Skeletal muscle tissue (tissue), 4 donors: Measurements from ENCODE around the gene GPN2. TPM values are rescaled to one million over a fixed set of nuclear protein-coding genes. Genes with fewer than 3 reads are reported as not detected.
A peak's percentile ranks its signal among the peaks of the same experiment; 100 is the strongest.

Experiments used
- H3K27ac ChIP-seq: one replicate; pipeline ENCODE4 v1.7.0; 2013; ENCODE audit warnings: mild to moderate bottlenecking, low read depth, low read length, inconsistent platforms
- H3K27me3 ChIP-seq, 3 donors: one replicate each; pipeline ENCODE4 v1.7.0; 2013; ENCODE audit warnings: low read length in 3 of 3; ENCODE audit not compliant: control insufficient read depth in 3 of 3, insufficient read depth in 3 of 3
- H3K36me3 ChIP-seq, 3 donors: one replicate each; pipeline ENCODE4 v1.7.0; 2013; ENCODE audit warnings: low read length in 3 of 3; ENCODE audit not compliant: control insufficient read depth in 3 of 3, insufficient read depth in 3 of 3
- H3K4me1 ChIP-seq, 3 donors: one replicate each; pipeline ENCODE4 v1.7.0; 2013; ENCODE audit warnings: low read length in 3 of 3, mild to moderate bottlenecking in 3 of 3; ENCODE audit not compliant: control insufficient read depth in 3 of 3, insufficient read depth in 3 of 3
- H3K4me3 ChIP-seq, 3 donors: one replicate each; pipeline ENCODE4 v1.7.0; 2013; ENCODE audit warnings: low read length in 3 of 3
- H3K9ac ChIP-seq, 3 donors: one replicate each; pipeline ENCODE4 v1.7.0; 2013; ENCODE audit warnings: low read length in 3 of 3, mild to moderate bottlenecking in 3 of 3, moderate library complexity in 2 of 3, low read depth in 1 of 3
- H3K9me3 ChIP-seq, 3 donors: one replicate each; pipeline ENCODE4 v1.7.0; 2013; ENCODE audit warnings: low read length in 3 of 3; ENCODE audit not compliant: control insufficient read depth in 3 of 3
- total RNA-seq: library from RNA; depleted of rRNA; stranded (reverse); fragments of >200 nt; gene quantifications from one replicate; pipeline ENCODE4 v1.2.3, GENCODE V29; 2014
- donor health status: Osteomylitis.

GPN2 gene
- total RNA-seq, 1 donor from 2014 or later: 6.3 TPM

DNA sequence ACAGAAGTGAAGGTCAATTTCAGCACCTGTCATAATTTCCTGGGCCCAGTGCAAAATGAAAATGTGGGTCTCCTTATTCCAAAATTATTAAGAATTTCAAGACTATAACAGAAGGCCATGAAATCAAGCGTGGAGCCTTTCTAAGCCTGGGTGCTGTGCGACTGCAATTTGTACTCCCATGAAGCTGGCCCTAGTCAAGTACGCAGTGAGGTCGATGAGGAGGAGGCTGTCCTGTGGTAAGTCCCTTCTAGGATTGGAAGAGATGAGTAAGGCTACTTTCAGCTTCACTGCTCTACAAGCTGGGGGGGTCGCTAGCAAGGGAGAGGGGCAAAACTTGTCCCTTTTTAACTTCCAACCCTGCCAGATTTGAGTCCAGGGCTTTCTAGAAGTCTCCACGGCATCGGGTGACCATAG is 31.1 kb upstream of the GPN2 start:
- peaks cover 15 to 24% (median 17%) of the 10 kb centered on the region in 3 donors for H3K4me1 ChIP-seq
- no peaks in the 10 kb centered on the region for H3K27me3 ChIP-seq
- H3K27ac ChIP-seq: peak overlapping the region; percentile 79
- peak overlapping the region; percentile 59 to 97 (median 87) for H3K9ac ChIP-seq
- H3K9me3 ChIP-seq: no peaks in the 10 kb centered on the region
- H3K4me3 ChIP-seq: peak overlapping the region; percentile 77 to 99 (median 98)
- peaks cover 9 to 12% (median 11%) of the 10 kb centered on the region in 3 donors for H3K36me3 ChIP-seq

GRCh38 chr1:26915204-26915842 is 25.2 kb upstream of the GPN2 start:
- Histone ChIP-seq H3K9ac (no peak overlapping the region), H3K4me3 (no peak overlapping the region), H3K4me1 (peaks cover 5 to 9% (median 6%) of the 10 kb centered on the region in 3 donors), H3K36me3 (no peaks in the 10 kb centered on the region), H3K9me3 (no peaks in the 10 kb centered on the region), H3K27me3 (no peaks in the 10 kb centered on the region), H3K27ac (no peak overlapping the region)

DNA sequence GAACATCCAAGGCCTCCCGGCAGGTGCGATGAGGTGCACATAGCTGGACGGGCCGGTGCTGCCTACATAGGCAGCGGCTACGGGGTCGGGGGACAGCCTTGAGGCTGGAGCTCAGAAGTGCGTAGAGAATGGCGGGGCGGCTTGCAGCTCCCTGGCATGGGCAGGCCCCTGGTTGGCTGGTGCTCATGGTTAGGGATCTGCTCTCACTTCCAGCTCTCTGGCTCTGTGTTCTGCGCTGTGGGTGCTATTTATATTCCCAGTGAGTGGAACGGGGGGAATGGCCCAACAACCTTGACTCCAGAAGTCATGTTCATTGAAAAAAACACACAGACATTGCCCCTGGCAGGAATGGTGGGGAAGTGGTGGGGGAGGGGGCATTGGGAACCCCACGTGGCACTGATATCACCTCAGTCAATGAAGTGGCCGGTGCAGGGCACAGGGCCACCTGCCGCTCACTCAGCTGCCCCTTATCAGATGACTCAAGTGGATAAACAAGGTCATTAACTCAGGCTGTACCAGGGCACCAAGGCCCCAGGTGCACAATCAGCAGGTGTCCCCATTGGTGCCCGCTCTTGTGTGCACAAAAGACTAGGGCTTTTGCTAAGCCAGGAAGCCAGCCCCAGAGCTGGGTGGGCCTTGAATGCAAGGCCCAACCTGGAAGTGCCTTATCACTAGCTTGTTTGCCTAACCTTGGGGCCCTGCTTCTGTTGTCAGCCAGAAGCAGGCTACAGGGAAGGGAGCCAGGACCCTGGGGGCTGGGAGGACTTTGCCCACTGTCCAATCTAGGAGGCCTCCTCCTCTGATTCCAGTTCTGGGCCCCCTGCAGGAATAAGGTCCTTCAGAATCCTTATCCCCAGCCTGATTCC is 23.9 kb upstream of the GPN2 start, which contains the start of gene NR0B2:
TSS of gene NR0B2 (minus strand) at position 222 of the 866 bp plus-strand sequence. CDS start at position 187, 35 bp downstream.
- Histone ChIP-seq H3K4me3 (peak within 1 kb of the TSS; percentile 30 to 56 (median 45)), H3K4me1 (peaks cover 5 to 9% (median 6%) of the 10 kb centered on the region in 3 donors), H3K36me3 (peaks cover 0 to 2% (median 0%) of the 10 kb centered on the region in 3 donors), H3K9ac (peak within 1 kb of the TSS in 2 of 3 donors; percentile 74 to 77), H3K9me3 (no peaks in the 10 kb centered on the region), H3K27me3 (no peaks in the 10 kb centered on the region), H3K27ac (peak within 1 kb of the TSS; percentile 82)

DNA sequence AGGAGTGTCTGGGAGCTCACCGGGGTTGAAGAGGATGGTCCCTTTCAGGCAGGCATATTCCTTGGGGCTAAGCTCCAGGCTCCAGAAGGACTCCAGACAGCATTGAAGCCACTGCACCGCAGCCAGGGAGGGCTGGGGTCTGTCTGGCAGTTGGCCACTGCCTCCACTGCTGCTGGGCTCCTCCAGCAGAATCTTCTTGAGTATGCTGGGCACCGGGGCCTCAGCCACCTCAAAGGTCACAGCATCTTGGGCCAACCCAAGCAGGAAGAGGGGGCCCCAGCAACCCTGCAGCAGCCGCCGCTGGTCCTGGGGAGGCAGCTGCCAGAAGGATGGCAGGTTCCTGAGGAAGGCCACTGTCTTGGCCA is 23.3 kb upstream of the GPN2 start:
- H3K36me3 ChIP-seq: peaks cover 0 to 2% (median 0%) of the 10 kb centered on the region in 3 donors
- no peaks in the 10 kb centered on the region for H3K9me3 ChIP-seq
- peaks cover 5 to 9% (median 6%) of the 10 kb centered on the region in 3 donors for H3K4me1 ChIP-seq
- H3K27me3 ChIP-seq: no peaks in the 10 kb centered on the region
- peak overlapping the region; percentile 82 for H3K27ac ChIP-seq
- peak overlapping the region; percentile 30 to 56 (median 45) for H3K4me3 ChIP-seq
- H3K9ac ChIP-seq: peak overlapping the region in 2 of 3 donors; percentile 74 to 77

- Histone ChIP-seq H3K9me3 (no peaks in the 10 kb centered on the region), H3K9ac (no peak overlapping the region), H3K36me3 (peaks cover 0 to 2% (median 0%) of the 10 kb centered on the region in 3 donors), H3K27ac (no peak overlapping the region), H3K4me3 (no peak overlapping the region), H3K27me3 (no peaks in the 10 kb centered on the region), H3K4me1 (peaks cover 5 to 9% (median 6%) of the 10 kb centered on the region in 3 donors)
These were observed 22.0 kb upstream of the GPN2 start for GRCh38 chr1:26912147-26912490.

- H3K9me3 ChIP-seq: no peaks in the 10 kb centered on the region
- peaks cover 5 to 9% (median 6%) of the 10 kb centered on the region in 3 donors for H3K4me1 ChIP-seq
- peaks cover 0 to 2% (median 0%) of the 10 kb centered on the region in 3 donors for H3K36me3 ChIP-seq
- no peak overlapping the region for H3K4me3 ChIP-seq
- H3K27me3 ChIP-seq: no peaks in the 10 kb centered on the region
- no peak overlapping the region for H3K27ac ChIP-seq
- no peak overlapping the region for H3K9ac ChIP-seq
These were observed 21.5 kb upstream of the GPN2 start for GRCh38 chr1:26911399-26912146.

DNA sequence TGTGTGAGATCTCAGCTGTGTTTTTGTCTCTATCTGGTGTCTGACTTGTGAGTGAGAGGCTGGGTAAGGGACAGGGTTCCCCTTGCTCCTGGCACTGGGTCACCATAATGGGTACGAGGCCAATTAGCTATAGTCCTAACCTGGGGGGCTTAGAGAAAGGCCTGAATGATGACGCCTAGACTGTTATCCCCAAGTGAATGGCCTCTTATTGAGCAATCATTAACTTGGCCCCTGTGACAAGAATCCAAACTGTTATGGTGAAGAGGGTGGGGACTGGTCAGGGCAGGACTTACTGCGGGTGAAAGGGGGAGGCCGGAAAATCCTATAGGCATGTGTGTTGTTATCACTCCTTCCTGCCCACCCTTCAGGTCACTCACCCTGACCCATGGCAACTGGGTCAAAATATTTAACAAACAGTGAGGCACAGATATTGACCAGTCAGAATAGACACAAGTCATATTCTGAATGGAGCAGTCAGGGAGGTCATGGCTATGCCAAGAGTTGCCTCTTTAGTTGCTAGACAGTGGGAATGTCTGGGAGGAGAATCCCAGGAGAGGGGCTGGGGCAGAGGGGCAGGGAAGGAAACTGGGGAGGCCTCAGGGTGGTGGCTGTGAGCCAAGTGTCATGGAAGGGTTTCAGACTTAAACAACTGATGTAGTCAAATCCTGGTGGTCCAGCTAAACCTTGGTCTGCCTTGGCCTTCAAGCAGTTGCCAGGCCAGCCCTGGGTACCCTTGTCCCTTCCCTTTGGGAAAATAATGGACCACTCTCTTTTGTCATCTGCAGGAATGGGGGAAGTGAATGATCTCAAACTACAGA is 20.5 kb upstream of the GPN2 start:
- no peaks in the 10 kb centered on the region for H3K27me3 ChIP-seq
- H3K4me3 ChIP-seq: no peak overlapping the region
- H3K9ac ChIP-seq: no peak overlapping the region
- H3K4me1 ChIP-seq: peaks cover 5 to 9% (median 6%) of the 10 kb centered on the region in 3 donors
- H3K27ac ChIP-seq: no peak overlapping the region
- H3K9me3 ChIP-seq: no peaks in the 10 kb centered on the region
- peaks cover 0 to 2% (median 0%) of the 10 kb centered on the region in 3 donors for H3K36me3 ChIP-seq

DNA sequence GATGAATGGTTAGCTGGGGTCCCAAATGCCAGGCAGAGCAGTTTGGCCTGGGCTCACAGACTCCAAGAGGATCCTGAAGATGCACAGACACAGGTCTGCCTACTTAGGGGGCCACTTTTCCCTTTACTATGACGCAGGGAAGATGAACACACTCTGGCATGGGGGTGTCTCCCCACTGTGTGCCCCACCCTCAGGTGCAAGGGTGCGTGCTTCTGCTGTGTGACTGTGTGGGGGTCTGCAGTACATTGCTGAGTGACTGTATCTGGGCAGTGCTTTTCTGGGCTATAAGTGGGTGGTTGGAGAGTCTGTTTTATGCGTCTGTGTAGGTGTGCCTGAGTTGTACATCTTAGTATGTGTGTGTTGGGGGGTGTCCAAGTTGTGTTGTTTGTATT is 19.9 kb upstream of the GPN2 start:
- H3K4me1 ChIP-seq: peaks cover 5 to 9% (median 6%) of the 10 kb centered on the region in 3 donors
- no peaks in the 10 kb centered on the region for H3K9me3 ChIP-seq
- H3K27me3 ChIP-seq: no peaks in the 10 kb centered on the region
- H3K4me3 ChIP-seq: no peak overlapping the region
- H3K9ac ChIP-seq: no peak overlapping the region
- H3K36me3 ChIP-seq: peaks cover 0 to 2% (median 0%) of the 10 kb centered on the region in 3 donors
- no peak overlapping the region for H3K27ac ChIP-seq
